Transverse colon (tissue), 3 donors: Measurements from ENCODE around the gene DHRS7.

ENCODE experiments used
- CTCF ChIP-seq, 5 experiments: fragments of 200-600 bp in 3 of 5; fragments of 450-650 bp in 2 of 5; sonication (generic) in 3 of 5; IDR thresholded peaks; 1 replicate in 2 of 5; 2 replicates in 3 of 5; pipeline ENCODE4 v1.5.1; 2016 to 2017; ENCODE audit warnings: antibody characterized with exemption in 5 of 5, inconsistent platforms in 3 of 5, mild to moderate bottlenecking in 2 of 5, moderate library complexity in 1 of 5
- POLR2A ChIP-seq: fragments of 450-650 bp; IDR thresholded peaks from one replicate; pipeline ENCODE4 v1.6.1; 2016; ENCODE audit warnings: antibody characterized with exemption, mild to moderate bottlenecking, moderate library complexity

- no peak for TF ChIP-seq CTCF (IDR thresholded peaks at IDR 0.05)
- TF ChIP-seq POLR2A: no peak
Measured at GRCh38 chr14:60211153-60211552, 46.0 kb upstream of the DHRS7 start.
